Endothelial cell of umbilical vein (primary cell): ENCODE data around the gene JAG2. TPM values are rescaled to one million over a fixed set of nuclear protein-coding genes. Genes with fewer than 3 reads are reported as not detected.

Experiments
- BruUV-seq: library from RNA; stranded (reverse); fragments of 400-500 nt; replicated peaks from 2 replicates; lab custom pipeline; 2021; lab: Mats Ljungman, UMichigan
- CTCF ChIA-PET: fragments of 300-600, 350-600 bp; sonication (Branson Sonifier 250); formaldehyde crosslinking; loops from one replicate; lab custom pipeline; 2021; ENCODE audit warnings: antibody characterized with exemption, inconsistent platforms; lab: Charles Lee
- POLR2A ChIA-PET: fragments of 300-600, 350-600 bp; sonication (Branson Sonifier 250); formaldehyde crosslinking; loops from one replicate; lab custom pipeline; 2021; ENCODE audit warnings: antibody characterized with exemption, inconsistent platforms; lab: Charles Lee
- DNase-seq: peaks from one replicate; pipeline ENCODE4 v3.0.0-alpha.2; 2011; ENCODE audit warnings: low read depth, low spot score
- FAIRE-seq: peaks from 2 replicates; lab custom pipeline; 2011; peaks lifted over from hg19 to GRCh38; lab: Jason Lieb, UNC
- H2AFZ ChIP-seq: 2 replicates; pipeline ENCODE4 v1.6.0; 2012; ENCODE audit warnings: low read depth, low read length, control low read depth, inconsistent platforms
- H3K27ac ChIP-seq: 2 replicates; pipeline ENCODE4 v1.5.1; 2011; ENCODE audit warnings: low read depth, mild to moderate bottlenecking, control low read depth, low read length, moderate library complexity; ENCODE audit not compliant: insufficient read depth
- H3K27me3 ChIP-seq, 2 experiments: 2 replicates each; pipeline versions ENCODE4 v1.6.0 to v1.6.1; 2011; ENCODE audit warnings: low read length in 2 of 2, mixed read lengths in 1 of 2; ENCODE audit not compliant: control insufficient read depth in 2 of 2, insufficient read depth in 2 of 2
- H3K36me3 ChIP-seq, 2 experiments: 2 replicates in 1 of 2; 3 replicates in 1 of 2; pipeline ENCODE4 v1.5.1; 2011; ENCODE audit warnings: low read length in 2 of 2, mild to moderate bottlenecking in 1 of 2, moderate library complexity in 1 of 2; ENCODE audit not compliant: control insufficient read depth in 2 of 2, insufficient read depth in 2 of 2; ENCODE audit errors: extremely low read depth in 1 of 2
- H3K4me1 ChIP-seq: 3 replicates; pipeline ENCODE4 v1.5.1; 2011; ENCODE audit warnings: mild to moderate bottlenecking, low read length; ENCODE audit not compliant: control insufficient read depth, insufficient read depth; ENCODE audit errors: extremely low read depth
- H3K4me2 ChIP-seq: 2 replicates; pipeline ENCODE4 v1.6.1; 2011; ENCODE audit warnings: low read length, control low read depth, mixed read lengths; ENCODE audit not compliant: insufficient read depth
- H3K4me3 ChIP-seq, 3 experiments: fragments of 200-600 bp in 1 of 3; sonication (generic), shearing (Covaris generic) in 1 of 3; replicated peaks in 1 of 3; 2 replicates each; pipeline ENCODE4 v1.5.1; 2011 to 2016; ENCODE audit warnings: control low read depth in 3 of 3, low read length in 3 of 3, mild to moderate bottlenecking in 2 of 3, inconsistent platforms in 1 of 3, low read depth in 1 of 3, moderate library complexity in 1 of 3; ENCODE audit not compliant: insufficient read depth in 1 of 3
- H3K79me2 ChIP-seq: 2 replicates; pipeline ENCODE4 v1.6.0; 2012; ENCODE audit warnings: low read length, inconsistent platforms; ENCODE audit not compliant: control insufficient read depth, insufficient read depth
- H3K9ac ChIP-seq: replicated peaks from 2 replicates; pipeline ENCODE3; 2011; ENCODE audit warnings: low read length, control low read depth; ENCODE audit not compliant: insufficient read depth; ENCODE audit errors: extremely low read depth
- H3K9me1 ChIP-seq: replicated peaks from 3 replicates; pipeline ENCODE4 v1.6.0; 2011; ENCODE audit warnings: mild to moderate bottlenecking, low read length; ENCODE audit not compliant: control insufficient read depth, insufficient read depth; ENCODE audit errors: extremely low read depth
- H3K9me3 ChIP-seq: replicated peaks from 2 replicates; pipeline ENCODE4 v1.5.1; 2012; ENCODE audit warnings: low read length, inconsistent platforms; ENCODE audit not compliant: control insufficient read depth, insufficient read depth
- H4K20me1 ChIP-seq: replicated peaks from 2 replicates; pipeline ENCODE3; 2011; ENCODE audit warnings: mild to moderate bottlenecking, low read length; ENCODE audit not compliant: control insufficient read depth, insufficient read depth; ENCODE audit errors: extremely low read depth
- EZH2 ChIP-seq: IDR thresholded peaks from 2 replicates; pipeline ENCODE4 v1.6.1; 2012; ENCODE audit warnings: borderline replicate concordance, low read depth, mild to moderate bottlenecking, moderate library complexity, low read length, inconsistent platforms; ENCODE audit not compliant: severe bottlenecking
- JUN ChIP-seq: IDR thresholded peaks from 2 replicates; pipeline ENCODE4 v1.6.1; 2011; ENCODE audit warnings: borderline replicate concordance, low read depth; ENCODE audit not compliant: insufficient read length, insufficient read depth
- MYC ChIP-seq: IDR thresholded peaks from one replicate; pipeline ENCODE4 v1.6.1; 2011; ENCODE audit warnings: mild to moderate bottlenecking, low read depth, low read length
- POLR2AphosphoS5 ChIP-seq: IDR thresholded peaks from 2 replicates; pipeline ENCODE4 v1.6.1; 2012; ENCODE audit warnings: low read depth, mild to moderate bottlenecking, control low read depth, low read length, moderate library complexity; ENCODE audit not compliant: insufficient read depth
- dilution Hi-C: fragments of 300-500 bp; cut with MboI; formaldehyde crosslinking; loops from one replicate; pipeline ENCODE4 v1.15.0; 2019; ENCODE audit warnings: low sequenced_read_pairs; ENCODE audit not compliant: extremely low pct_ligation_motif_present
- intact Hi-C: fragments of 100-400 bp; cut with micrococcal nuclease; formaldehyde crosslinking; loops from one replicate; pipeline ENCODE4 v1.10.0; 2022
- polyA plus RNA-seq, 4 experiments: library from polyadenylated mRNA; depleted of rRNA in 3 of 4; stranded (reverse) in 3 of 4; unstranded in 1 of 4; fragments of >200 nt; gene quantifications; 2 replicates each; pipeline versions ENCODE4 v1.2.1 to v1.2.3, GENCODE V29; 2011 to 2012; ENCODE audit warnings: missing spikeins in 1 of 4
- total RNA-seq: library from RNA; stranded (reverse); gene quantifications from 2 replicates; pipeline ENCODE4 v1.2.3, GENCODE V29; 2021
- TF ChIP-seq, protein P1 (sequence below), 2 donors: IDR thresholded peaks; 1 replicate in 1 of 2; 2 replicates in 1 of 2; pipeline ENCODE4 v1.5.1; 2011; ENCODE audit warnings: low read length in 2 of 2, mild to moderate bottlenecking in 2 of 2, moderate library complexity in 2 of 2, control low read depth in 1 of 2, inconsistent platforms in 1 of 2, low read depth in 1 of 2; ENCODE audit not compliant: insufficient read depth in 1 of 2; ENCODE audit errors: extremely low read depth in 1 of 2

The JAG2 gene
- total and polyA plus RNA-seq, 2 donors (not counting 3 experiments of a cell fraction or from before 2014, with no cell fraction given) = 105 to 128 TPM

DNA sequence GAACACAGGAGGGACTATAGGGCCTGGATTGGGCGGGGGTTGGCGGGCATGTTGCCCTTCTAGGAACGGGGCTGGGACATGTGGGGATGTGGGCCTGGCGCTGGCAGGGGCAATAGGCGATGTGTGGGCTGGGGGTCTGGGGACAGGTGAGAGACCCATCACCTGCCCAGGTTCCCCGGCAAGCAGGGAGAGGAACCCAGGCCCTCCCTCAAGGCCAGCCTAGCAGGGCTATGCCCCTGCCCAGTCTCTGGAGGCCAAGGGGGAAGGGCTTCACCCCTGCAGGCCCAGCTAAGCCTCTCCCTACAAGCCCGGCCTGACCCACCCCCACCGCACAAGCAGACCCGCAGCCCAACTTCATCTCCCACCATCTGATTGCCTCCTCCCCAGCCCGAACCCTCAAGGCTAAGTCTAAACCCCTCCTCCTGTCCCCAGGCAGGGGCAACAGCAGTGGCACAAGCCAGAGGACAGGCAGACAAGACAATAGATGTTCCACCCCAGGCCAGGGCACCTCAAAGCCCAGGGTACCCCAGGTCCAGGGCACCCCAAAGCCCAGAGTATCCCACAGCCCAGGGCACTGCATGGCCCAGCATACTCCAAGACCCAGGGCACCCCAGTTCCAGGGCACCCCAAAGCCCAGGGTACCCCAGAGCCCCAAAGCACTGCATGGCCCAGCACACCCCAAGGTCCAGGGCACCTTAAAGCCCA, 6.5 kb downstream of the JAG2 start:
- H3K27ac ChIP-seq = no peak overlapping the region
- H3K9me3 ChIP-seq = no peaks in the 10 kb centered on the region
- ChIA-PET CTCF (no interaction called here), POLR2A (no interaction called here)
- no peak overlapping the region for H3K9ac ChIP-seq
- peaks cover 0 to 9% of the 10 kb centered on the region in 2 experiments for H3K36me3 ChIP-seq
- no peaks in the 10 kb centered on the region for H3K27me3 ChIP-seq
- H3K79me2 ChIP-seq = peaks cover 89% of the 10 kb centered on the region
- peaks cover 13% of the 10 kb centered on the region for H3K4me1 ChIP-seq
- H3K4me3 ChIP-seq = no peak overlapping the region
- TF ChIP-seq JUN = no peak
- no peak for TF ChIP-seq EZH2
- TF ChIP-seq MYC = no peak
- TF ChIP-seq POLR2AphosphoS5 = no peak
- TF ChIP-seq, protein P1, sequence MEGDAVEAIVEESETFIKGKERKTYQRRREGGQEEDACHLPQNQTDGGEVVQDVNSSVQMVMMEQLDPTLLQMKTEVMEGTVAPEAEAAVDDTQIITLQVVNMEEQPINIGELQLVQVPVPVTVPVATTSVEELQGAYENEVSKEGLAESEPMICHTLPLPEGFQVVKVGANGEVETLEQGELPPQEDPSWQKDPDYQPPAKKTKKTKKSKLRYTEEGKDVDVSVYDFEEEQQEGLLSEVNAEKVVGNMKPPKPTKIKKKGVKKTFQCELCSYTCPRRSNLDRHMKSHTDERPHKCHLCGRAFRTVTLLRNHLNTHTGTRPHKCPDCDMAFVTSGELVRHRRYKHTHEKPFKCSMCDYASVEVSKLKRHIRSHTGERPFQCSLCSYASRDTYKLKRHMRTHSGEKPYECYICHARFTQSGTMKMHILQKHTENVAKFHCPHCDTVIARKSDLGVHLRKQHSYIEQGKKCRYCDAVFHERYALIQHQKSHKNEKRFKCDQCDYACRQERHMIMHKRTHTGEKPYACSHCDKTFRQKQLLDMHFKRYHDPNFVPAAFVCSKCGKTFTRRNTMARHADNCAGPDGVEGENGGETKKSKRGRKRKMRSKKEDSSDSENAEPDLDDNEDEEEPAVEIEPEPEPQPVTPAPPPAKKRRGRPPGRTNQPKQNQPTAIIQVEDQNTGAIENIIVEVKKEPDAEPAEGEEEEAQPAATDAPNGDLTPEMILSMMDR (IDR thresholded peaks at IDR 0.05; ENCODE audit: extremely low read depth in 1 of 2, insufficient read depth in 1 of 2, low read depth in 1 of 2, low read length in 2 of 2) = no peak
- FAIRE-seq = no peak
- H3K4me2 ChIP-seq = no peak overlapping the region
- H2AFZ ChIP-seq = no peak overlapping the region
- BruUV-seq = no TSS peak
- DNase-seq = no peak
- no peaks in the 10 kb centered on the region for H4K20me1 ChIP-seq
- intact Hi-C loops (loop anchor here (10.0 kb wide), 1 partner anchor 83 kb away; the partner anchor contains the start of gene BTBD6), dilution Hi-C loops (no loop called here)
- H3K9me1 ChIP-seq = no peaks in the 10 kb centered on the region
